ENCODE data around the gene MTAP. TPM values are rescaled to one million over a fixed set of nuclear protein-coding genes. Genes with fewer than 3 reads are reported as not detected.

The MTAP gene
- total RNA-seq, 1 donor from 2014 or later = 43.2 TPM

- Mint-ChIP-seq H3K36me3 (ENCODE audit: low read depth) (peaks cover 2% of the 10 kb centered on the region), H3K27ac (peak overlapping the region; percentile 64), H3K27me3 (peaks cover 71% of the 10 kb centered on the region), H3K4me1 (peaks cover 19% of the 10 kb centered on the region), H3K9me3 (peaks cover 12% of the 10 kb centered on the region), H3K4me3 (peak overlapping the region; percentile 77)
- intact Hi-C loops (cut with micrococcal nuclease) = loop anchor here (1.0 to 5.0 kb wide), 6 partner anchors 30 to 487 kb away; no protein-coding TSS in a partner anchor
- POLR2A ChIA-PET = no interaction called here
- DNase-seq (peak; percentile 48), ATAC-seq (ENCODE audit: low read depth) (peak; percentile 76)
- CTCF ChIA-PET = interaction anchor here (1.2 to 1.3 kb wide), 3 partner anchors 9 to 151 kb away, joined by 3 to 8 read pairs (median 4); partner anchors contain the start of gene CDKN2B
- no peak for TF ChIP-seq CTCF (IDR thresholded peaks at IDR 0.05)
Observed at GRCh38 chr9:21964925-21965385, 162.5 kb downstream of the MTAP start.

GRCh38 chr9:21965401-21965951 is 163.0 kb downstream of the MTAP start:
- Mint-ChIP-seq H3K4me3 (peak overlapping the region; percentile 77), H3K36me3 (ENCODE audit: low read depth) (peaks cover 2% of the 10 kb centered on the region), H3K9me3 (peaks cover 12% of the 10 kb centered on the region), H3K27ac (peak overlapping the region; percentile 64), H3K27me3 (peaks cover 74% of the 10 kb centered on the region), H3K4me1 (peaks cover 19% of the 10 kb centered on the region)
- intact Hi-C loops (cut with micrococcal nuclease) = loop anchor here (1.0 to 5.0 kb wide), 6 partner anchors 30 to 487 kb away; no protein-coding TSS in a partner anchor
- TF ChIP-seq CTCF (IDR thresholded peaks at IDR 0.05) = no peak
- ATAC-seq (ENCODE audit: low read depth) = peak; percentile 67
- DNase-seq = peak; percentile 41
- POLR2A ChIA-PET = interaction anchor here (0.9 kb wide), 1 partner anchor 43 kb away, joined by 3 read pairs; no protein-coding TSS in a partner anchor
- CTCF ChIA-PET = interaction anchor here (1.2 to 1.3 kb wide), 2 partner anchors 43 to 152 kb away, joined by 4 to 8 read pairs; partner anchors contain the start of gene CDKN2B

GRCh38 chr9:21966140-21966851 is 163.9 kb downstream of the MTAP start:
- POLR2A ChIA-PET = interaction anchor here (0.9 kb wide), 1 partner anchor 42 kb away, joined by 3 read pairs; no protein-coding TSS in a partner anchor
- peaks cover 3% of the 10 kb centered on the region for H3K36me3 Mint-ChIP-seq (ENCODE audit: low read depth)
- TF ChIP-seq CTCF (IDR thresholded peaks at IDR 0.05) = no peak
- intact Hi-C loops (cut with micrococcal nuclease) = loop anchor here (5.0 kb wide), 1 partner anchor 486 kb away; no protein-coding TSS in a partner anchor
- peaks cover 77% of the 10 kb centered on the region for H3K27me3 Mint-ChIP-seq
- H3K27ac Mint-ChIP-seq = peak overlapping the region; percentile 31
- no peak for ATAC-seq (ENCODE audit: low read depth)
- peaks cover 14% of the 10 kb centered on the region for H3K9me3 Mint-ChIP-seq
- CTCF ChIA-PET = interaction anchor here (1.2 to 1.3 kb wide), 2 partner anchors 43 to 152 kb away, joined by 4 to 8 read pairs; partner anchors contain the start of gene CDKN2B
- H3K4me3 Mint-ChIP-seq = no peak overlapping the region
- H3K4me1 Mint-ChIP-seq = peaks cover 21% of the 10 kb centered on the region
- no peak for DNase-seq

GRCh38 chr9:21967169-21967568 is 164.7 kb downstream of the MTAP start:
- Mint-ChIP-seq H3K27ac (no peak overlapping the region), H3K27me3 (peaks cover 75% of the 10 kb centered on the region), H3K4me3 (no peak overlapping the region), H3K36me3 (ENCODE audit: low read depth) (peaks cover 3% of the 10 kb centered on the region), H3K4me1 (peaks cover 21% of the 10 kb centered on the region), H3K9me3 (peaks cover 13% of the 10 kb centered on the region)
- intact Hi-C loops (cut with micrococcal nuclease) = loop anchor here (5.0 kb wide), 1 partner anchor 485 kb away; no protein-coding TSS in a partner anchor
- TF ChIP-seq CTCF (IDR thresholded peaks at IDR 0.05) = no peak
- no peak for DNase-seq
- ChIA-PET POLR2A (no interaction called here), CTCF (interaction anchor here (1.2 to 5.2 kb wide), 3 partner anchors 14 to 154 kb away, joined by 3 to 28 read pairs (median 6); partner anchors contain the start of gene CDKN2B)
- no peak for ATAC-seq (ENCODE audit: low read depth)
